IPS-15b (cell line): ENCODE results near the gene PSKH1.
"Not testable (repeated sequence)": the region's sequence is repeated elsewhere in the genome, so short reads cannot be mapped to it uniquely, and the experiment has no call there.

Source experiments
- H3K27me3 ChIP-seq: one replicate; pipeline ENCODE4 v1.6.1; 2013; ENCODE audit warnings: low read length; ENCODE audit not compliant: control insufficient read depth, insufficient read depth
- H3K36me3 ChIP-seq: one replicate; pipeline ENCODE4 v1.6.1; 2013; ENCODE audit warnings: low read length; ENCODE audit not compliant: control insufficient read depth, insufficient read depth
- H3K4me1 ChIP-seq: one replicate; pipeline ENCODE4 v1.6.1; 2013; ENCODE audit warnings: mild to moderate bottlenecking, low read length; ENCODE audit not compliant: control insufficient read depth, insufficient read depth
- H3K4me3 ChIP-seq: one replicate; pipeline ENCODE4 v1.5.1; 2013; ENCODE audit warnings: low read depth, low read length
- H3K9ac ChIP-seq: one replicate; pipeline ENCODE4 v1.6.1; 2013; ENCODE audit warnings: low read depth, mild to moderate bottlenecking, low read length
- H3K9me3 ChIP-seq: one replicate; pipeline ENCODE4 v1.6.1; 2013; ENCODE audit warnings: mild to moderate bottlenecking, low read length; ENCODE audit not compliant: control insufficient read depth, insufficient read depth

Gene PSKH1

DNA sequence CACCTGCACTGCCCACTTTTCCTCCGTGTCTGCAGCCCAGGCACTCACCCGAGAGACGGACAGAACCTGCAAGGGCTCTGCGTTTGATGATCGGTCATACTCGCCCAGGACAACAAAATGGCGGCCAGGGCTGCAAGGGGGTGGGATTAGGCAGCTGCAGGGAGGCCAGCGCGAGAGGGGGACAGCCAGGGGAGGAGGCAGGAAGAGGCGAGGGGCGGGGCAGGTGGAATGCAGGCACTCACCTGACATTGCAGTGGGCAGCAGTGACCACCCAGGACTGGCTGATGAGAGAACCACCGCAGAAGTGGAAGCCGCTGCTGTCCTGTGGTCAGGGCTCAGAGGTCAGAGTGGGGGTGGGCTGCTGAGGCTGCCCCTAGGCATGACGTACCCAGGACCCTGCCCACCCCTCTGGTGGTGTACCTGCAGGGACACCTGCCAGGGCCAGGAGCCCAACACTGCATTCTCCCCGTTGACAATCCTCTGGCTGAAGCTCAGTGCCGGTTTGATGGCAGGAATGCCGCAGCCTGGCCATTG, 37.7 kb downstream of the PSKH1 start:
- no peaks in the 10 kb centered on the region for H3K27me3 ChIP-seq
- peaks cover 4% of the 10 kb centered on the region for H3K4me1 ChIP-seq
- H3K36me3 ChIP-seq: peaks cover 21% of the 10 kb centered on the region
- no peak overlapping the region for H3K4me3 ChIP-seq
- H3K9me3 ChIP-seq: no peaks in the 10 kb centered on the region
- H3K9ac ChIP-seq: no peak overlapping the region

GRCh38 chr16:67931712-67932461, 38.8 kb downstream of the PSKH1 start, which contains the start of gene CTRL:
CTRL (minus strand) TSS chr16:67931862; CDS start chr16:67931852, 10 bp downstream.
- H3K36me3 ChIP-seq: peaks cover 24% of the 10 kb centered on the region
- no peak within 1 kb of the TSS for H3K4me3 ChIP-seq
- H3K27me3 ChIP-seq: no peaks in the 10 kb centered on the region
- H3K4me1 ChIP-seq: peaks cover 4% of the 10 kb centered on the region
- H3K9ac ChIP-seq: no peak within 1 kb of the TSS
- H3K9me3 ChIP-seq: no peaks in the 10 kb centered on the region

- H3K9ac ChIP-seq: no peak overlapping the region
- no peaks in the 10 kb centered on the region for H3K27me3 ChIP-seq
- no peak overlapping the region for H3K4me3 ChIP-seq
- no peaks in the 10 kb centered on the region for H3K9me3 ChIP-seq
- H3K4me1 ChIP-seq: peaks cover 8% of the 10 kb centered on the region
- peaks cover 22% of the 10 kb centered on the region for H3K36me3 ChIP-seq
Observed at GRCh38 chr16:67932462-67932840, 39.4 kb downstream of the PSKH1 start.

DNA sequence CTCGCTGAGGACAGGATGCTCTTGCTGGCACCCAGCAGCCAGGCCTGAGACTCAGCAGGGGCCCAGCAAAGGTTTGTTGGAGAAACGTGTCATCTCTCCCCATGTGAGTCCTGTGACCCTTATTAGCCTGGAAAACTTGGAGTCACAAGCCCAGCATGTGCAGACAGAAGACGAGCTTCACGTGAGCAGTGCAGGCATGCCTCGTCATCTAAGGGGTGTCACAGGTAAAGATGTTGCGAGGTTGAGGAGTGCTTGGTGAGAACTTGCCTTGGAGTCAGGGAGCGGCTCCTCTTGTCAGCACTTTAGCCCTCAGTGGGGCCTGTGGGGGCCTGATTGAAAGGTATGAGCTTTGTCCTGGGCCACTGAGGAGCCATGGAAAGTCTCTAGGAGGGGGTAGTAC, 40.8 kb downstream of the PSKH1 start:
- H3K9me3 ChIP-seq: no peaks in the 10 kb centered on the region
- peaks cover 8% of the 10 kb centered on the region for H3K4me1 ChIP-seq
- H3K4me3 ChIP-seq: no peak overlapping the region
- peaks cover 21% of the 10 kb centered on the region for H3K36me3 ChIP-seq
- H3K27me3 ChIP-seq: no peaks in the 10 kb centered on the region
- peak overlapping the region; percentile 26 for H3K9ac ChIP-seq

- Histone ChIP-seq H3K9ac (no peak overlapping the region), H3K9me3 (no peaks in the 10 kb centered on the region), H3K4me3 (peak overlapping the region; percentile 99), H3K27me3 (no peaks in the 10 kb centered on the region), H3K4me1 (peaks cover 8% of the 10 kb centered on the region), H3K36me3 (peaks cover 18% of the 10 kb centered on the region)
Observed at GRCh38 chr16:67934306-67935100, 41.4 kb downstream of the PSKH1 start.

DNA sequence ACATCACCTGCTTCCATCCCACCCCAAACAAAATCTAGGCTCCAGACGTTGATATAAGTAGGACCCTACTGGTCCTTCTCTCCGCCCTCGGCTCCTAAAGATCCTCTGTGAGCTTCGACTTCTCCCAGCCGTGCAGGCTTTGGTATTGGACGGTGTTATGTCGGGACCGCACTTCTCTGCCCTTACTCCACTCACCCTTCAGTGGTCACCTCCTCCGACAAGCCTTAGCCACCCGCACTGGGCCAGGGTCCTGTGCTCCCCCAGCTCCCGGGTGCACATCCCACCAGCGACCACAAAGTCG, 42.0 kb downstream of the PSKH1 start:
- Histone ChIP-seq H3K27me3 (no peaks in the 10 kb centered on the region), H3K4me1 (peaks cover 8% of the 10 kb centered on the region), H3K4me3 (peak overlapping the region; percentile 99), H3K9me3 (no peaks in the 10 kb centered on the region), H3K36me3 (peaks cover 16% of the 10 kb centered on the region), H3K9ac (peak overlapping the region; percentile 89)

DNA sequence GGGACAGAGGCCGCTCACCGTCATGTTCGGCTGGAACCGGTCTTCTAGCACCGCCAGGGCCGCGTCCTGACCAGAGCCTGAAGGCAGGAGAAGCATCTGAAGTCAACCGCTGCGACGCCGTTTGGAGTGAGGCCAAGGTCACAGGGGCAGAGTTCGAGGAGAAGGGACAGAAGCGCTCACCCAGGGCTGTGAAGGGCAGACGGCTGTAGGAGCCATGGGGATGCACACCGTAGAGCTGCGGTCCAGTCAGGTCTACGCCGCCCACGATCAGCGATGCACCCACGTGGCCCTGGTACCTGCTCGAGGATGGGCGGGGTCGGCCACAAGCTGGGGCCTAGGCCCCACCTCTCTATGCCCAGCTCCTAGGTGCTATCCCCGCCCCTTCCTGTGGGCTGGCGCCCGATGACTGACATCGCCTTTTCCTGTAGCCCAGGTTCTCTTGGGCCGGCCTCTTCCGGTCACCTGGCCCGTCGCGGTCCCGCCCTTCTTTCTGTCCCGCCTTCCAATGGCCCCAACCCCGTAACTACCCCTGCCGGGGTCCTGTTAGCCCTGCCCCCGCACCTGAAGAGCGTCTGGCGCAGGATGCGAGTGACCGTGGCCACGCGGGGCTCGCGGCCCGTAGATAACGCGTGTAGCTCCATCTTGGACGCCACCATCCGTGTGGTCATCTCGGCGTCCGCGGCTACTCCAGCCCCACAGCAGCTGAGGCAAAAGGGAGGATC, 42.5 kb downstream of the PSKH1 start:
- H3K36me3 ChIP-seq: peaks cover 11% of the 10 kb centered on the region
- no peaks in the 10 kb centered on the region for H3K27me3 ChIP-seq
- peak overlapping the region; percentile 99 for H3K4me3 ChIP-seq
- peak overlapping the region; percentile 97 for H3K9ac ChIP-seq
- peaks cover 8% of the 10 kb centered on the region for H3K4me1 ChIP-seq
- H3K9me3 ChIP-seq: no peaks in the 10 kb centered on the region

GRCh38 chr16:67936124-67936879, 43.2 kb downstream of the PSKH1 start, which contains the start of gene PSMB10:
PSMB10 (minus strand) TSS chr16:67936850; CDS start chr16:67936749, 101 bp downstream.
- peak within 1 kb of the TSS; percentile 97 for H3K9ac ChIP-seq
- H3K4me3 ChIP-seq: peak within 1 kb of the TSS; percentile 99
- no peaks in the 10 kb centered on the region for H3K27me3 ChIP-seq
- H3K9me3 ChIP-seq: no peaks in the 10 kb centered on the region
- H3K4me1 ChIP-seq: peaks cover 8% of the 10 kb centered on the region
- peaks cover 7% of the 10 kb centered on the region for H3K36me3 ChIP-seq

GRCh38 chr16:67936880-67937605, 44.0 kb downstream of the PSKH1 start:
- Histone ChIP-seq H3K4me3 (peak overlapping the region; percentile 99), H3K9ac (peak overlapping the region; percentile 97), H3K9me3 (no peaks in the 10 kb centered on the region), H3K4me1 (peaks cover 8% of the 10 kb centered on the region), H3K27me3 (no peaks in the 10 kb centered on the region), H3K36me3 (peaks cover 7% of the 10 kb centered on the region)

GRCh38 chr16:67937713-67938112, 44.7 kb downstream of the PSKH1 start:
- H3K9me3 ChIP-seq, H3K4me3 ChIP-seq, H3K27me3 ChIP-seq, H3K36me3 ChIP-seq, H3K4me1 ChIP-seq, H3K9ac ChIP-seq: not testable (repeated sequence)
